Measurements from ENCODE around the gene RHOV. TPM values are rescaled to one million over a fixed set of nuclear protein-coding genes. Genes with fewer than 3 reads are reported as not detected.
A peak's percentile ranks its signal among the peaks of the same experiment; 100 is the strongest.

Gene RHOV
- total RNA-seq, 1 donor from 2014 or later = 4.4 TPM

DNA sequence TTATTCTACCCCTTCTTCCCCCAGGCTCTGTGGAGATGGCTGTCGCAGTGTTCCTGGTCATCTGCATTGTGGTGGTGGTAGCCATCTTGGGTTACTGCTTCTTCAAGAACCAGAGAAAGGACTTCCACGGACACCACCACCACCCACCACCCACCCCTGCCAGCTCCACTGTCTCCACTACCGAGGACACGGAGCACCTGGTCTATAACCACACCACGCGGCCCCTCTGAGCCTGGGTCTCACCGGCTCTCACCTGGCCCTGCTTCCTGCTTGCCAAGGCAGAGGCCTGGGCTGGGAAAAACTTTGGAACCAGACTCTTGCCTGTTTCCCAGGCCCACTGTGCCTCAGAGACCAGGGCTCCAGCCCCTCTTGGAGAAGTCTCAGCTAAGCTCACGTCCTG lies 17.3 kb downstream of the RHOV start:
- TF ChIP-seq, protein P1, sequence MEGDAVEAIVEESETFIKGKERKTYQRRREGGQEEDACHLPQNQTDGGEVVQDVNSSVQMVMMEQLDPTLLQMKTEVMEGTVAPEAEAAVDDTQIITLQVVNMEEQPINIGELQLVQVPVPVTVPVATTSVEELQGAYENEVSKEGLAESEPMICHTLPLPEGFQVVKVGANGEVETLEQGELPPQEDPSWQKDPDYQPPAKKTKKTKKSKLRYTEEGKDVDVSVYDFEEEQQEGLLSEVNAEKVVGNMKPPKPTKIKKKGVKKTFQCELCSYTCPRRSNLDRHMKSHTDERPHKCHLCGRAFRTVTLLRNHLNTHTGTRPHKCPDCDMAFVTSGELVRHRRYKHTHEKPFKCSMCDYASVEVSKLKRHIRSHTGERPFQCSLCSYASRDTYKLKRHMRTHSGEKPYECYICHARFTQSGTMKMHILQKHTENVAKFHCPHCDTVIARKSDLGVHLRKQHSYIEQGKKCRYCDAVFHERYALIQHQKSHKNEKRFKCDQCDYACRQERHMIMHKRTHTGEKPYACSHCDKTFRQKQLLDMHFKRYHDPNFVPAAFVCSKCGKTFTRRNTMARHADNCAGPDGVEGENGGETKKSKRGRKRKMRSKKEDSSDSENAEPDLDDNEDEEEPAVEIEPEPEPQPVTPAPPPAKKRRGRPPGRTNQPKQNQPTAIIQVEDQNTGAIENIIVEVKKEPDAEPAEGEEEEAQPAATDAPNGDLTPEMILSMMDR (IDR thresholded peaks at IDR 0.05; ENCODE audit: unreplicated experiment) = no peak
- Mint-ChIP-seq H3K9me3 (no peaks in the 10 kb centered on the region), H3K4me1 (peaks cover 26% of the 10 kb centered on the region), H3K4me3 (no peak overlapping the region), H3K27ac (peak overlapping the region; percentile 98), H3K36me3 (peaks cover 10% of the 10 kb centered on the region), H3K27me3 (ENCODE audit: low read depth) (no peaks in the 10 kb centered on the region)
- DNase-seq (ENCODE audit: low spot score in 2 of 2, unreplicated experiment in 2 of 2) = no peak

DNA sequence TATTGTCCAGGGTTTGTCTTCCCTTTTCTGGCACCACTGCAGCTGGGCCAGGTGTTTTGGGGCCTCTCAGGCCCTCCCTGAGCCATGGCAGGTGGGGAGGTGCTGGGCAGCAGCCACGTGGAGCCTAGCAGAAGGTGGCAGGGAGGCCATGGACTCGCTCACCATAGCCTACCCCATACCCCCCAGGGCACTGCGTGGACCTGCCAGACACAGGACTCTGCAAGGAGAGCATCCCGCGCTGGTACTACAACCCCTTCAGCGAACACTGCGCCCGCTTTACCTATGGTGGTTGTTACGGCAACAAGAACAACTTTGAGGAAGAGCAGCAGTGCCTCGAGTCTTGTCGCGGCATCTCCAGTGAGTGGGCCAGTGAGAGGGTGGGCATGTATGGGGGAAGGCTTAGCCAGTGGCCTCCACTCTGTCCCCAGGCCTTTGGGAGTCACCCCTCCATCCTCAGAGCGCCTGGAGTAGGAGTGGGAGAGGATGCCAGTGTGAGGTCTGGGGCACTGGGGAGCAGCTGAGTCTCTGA lies 18.3 kb downstream of the RHOV start:
- Mint-ChIP-seq H3K4me1 (peaks cover 26% of the 10 kb centered on the region), H3K27ac (peak overlapping the region; percentile 78), H3K9me3 (no peaks in the 10 kb centered on the region), H3K27me3 (ENCODE audit: low read depth) (no peaks in the 10 kb centered on the region), H3K36me3 (peaks cover 15% of the 10 kb centered on the region), H3K4me3 (no peak overlapping the region)
- TF ChIP-seq, protein P1 (IDR thresholded peaks at IDR 0.05; ENCODE audit: unreplicated experiment) = no peak
- DNase-seq (ENCODE audit: low spot score in 2 of 2, unreplicated experiment in 2 of 2) = no peak

DNA sequence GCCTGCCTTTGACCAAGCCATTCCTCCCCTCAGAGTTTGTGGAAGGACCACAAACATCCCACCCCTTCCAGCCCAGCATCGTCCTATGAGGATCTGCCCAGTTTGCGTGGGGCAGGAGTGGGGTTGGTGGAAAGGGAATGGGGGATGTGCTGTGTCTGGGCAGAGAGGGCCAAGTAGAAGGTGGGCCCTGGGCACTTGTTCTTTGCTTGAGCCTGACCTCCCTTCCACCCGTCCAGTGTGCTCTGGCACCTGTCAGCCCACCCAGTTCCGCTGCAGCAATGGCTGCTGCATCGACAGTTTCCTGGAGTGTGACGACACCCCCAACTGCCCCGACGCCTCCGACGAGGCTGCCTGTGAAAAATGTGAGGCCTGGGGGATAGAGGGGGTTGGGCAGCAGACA lies 19.9 kb downstream of the RHOV start:
- Mint-ChIP-seq H3K9me3 (no peaks in the 10 kb centered on the region), H3K4me1 (peaks cover 24% of the 10 kb centered on the region), H3K27ac (no peak overlapping the region), H3K4me3 (no peak overlapping the region), H3K36me3 (peaks cover 19% of the 10 kb centered on the region), H3K27me3 (ENCODE audit: low read depth) (no peaks in the 10 kb centered on the region)
- no peak for DNase-seq (ENCODE audit: low spot score in 2 of 2, unreplicated experiment in 2 of 2)
- TF ChIP-seq, protein P1 (IDR thresholded peaks at IDR 0.05; ENCODE audit: unreplicated experiment) = no peak

DNA sequence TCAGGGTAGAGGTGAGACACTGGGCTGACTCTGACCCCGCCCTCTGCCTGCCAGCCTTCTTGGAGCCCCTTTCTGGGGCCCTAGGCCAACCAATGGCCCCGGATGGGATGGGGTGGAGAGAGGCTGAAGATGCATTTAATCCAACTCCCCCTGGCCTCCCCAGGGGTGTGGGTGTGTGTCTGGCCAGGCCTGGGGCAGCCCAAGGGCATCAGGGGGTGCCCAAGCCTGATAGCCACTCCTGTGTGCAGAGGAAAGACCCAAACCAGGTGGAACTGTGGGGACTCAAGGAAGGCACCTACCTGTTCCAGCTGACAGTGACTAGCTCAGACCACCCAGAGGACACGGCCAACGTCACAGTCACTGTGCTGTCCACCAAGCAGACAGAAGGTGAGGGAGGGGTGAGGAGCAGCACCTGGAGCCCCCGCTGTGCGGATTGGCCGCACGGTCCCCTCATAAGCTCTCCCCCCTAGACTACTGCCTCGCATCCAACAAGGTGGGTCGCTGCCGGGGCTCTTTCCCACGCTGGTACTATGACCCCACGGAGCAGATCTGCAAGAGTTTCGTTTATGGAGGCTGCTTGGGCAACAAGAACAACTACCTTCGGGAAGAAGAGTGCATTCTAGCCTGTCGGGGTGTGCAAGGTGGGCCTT lies 20.7 kb downstream of the RHOV start:
- H3K4me3 Mint-ChIP-seq = no peak overlapping the region
- H3K9me3 Mint-ChIP-seq = no peaks in the 10 kb centered on the region
- TF ChIP-seq, protein P1 (IDR thresholded peaks at IDR 0.05; ENCODE audit: unreplicated experiment) = no peak
- H3K27ac Mint-ChIP-seq = no peak overlapping the region
- H3K4me1 Mint-ChIP-seq = peaks cover 17% of the 10 kb centered on the region
- H3K27me3 Mint-ChIP-seq (ENCODE audit: low read depth) = no peaks in the 10 kb centered on the region
- peaks cover 19% of the 10 kb centered on the region for H3K36me3 Mint-ChIP-seq
- no peak for DNase-seq (ENCODE audit: low spot score in 2 of 2, unreplicated experiment in 2 of 2)

DNA sequence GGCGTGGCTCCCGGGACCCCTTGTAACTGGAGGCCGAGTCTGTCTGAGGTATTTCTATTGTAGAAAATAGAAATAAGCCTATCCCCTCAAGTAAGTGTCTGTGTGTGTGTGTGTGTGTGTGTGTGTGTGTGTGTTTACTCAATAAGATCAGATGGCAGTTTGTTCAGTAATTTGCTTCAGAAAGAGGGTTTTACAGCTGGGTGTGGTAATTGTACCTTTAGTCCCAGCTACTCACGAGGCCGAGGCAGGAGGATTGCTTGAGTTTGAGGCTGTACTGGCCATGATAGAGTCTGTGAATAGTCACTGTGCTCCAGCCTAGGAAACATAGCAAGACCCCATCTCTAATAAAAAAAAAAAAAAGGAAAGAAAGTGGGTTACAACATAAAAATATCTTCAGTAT lies 21.5 kb downstream of the RHOV start:
- H3K9me3 Mint-ChIP-seq = no peaks in the 10 kb centered on the region
- TF ChIP-seq, protein P1 (IDR thresholded peaks at IDR 0.05; ENCODE audit: unreplicated experiment) = no peak
- H3K27ac Mint-ChIP-seq = no peak overlapping the region
- DNase-seq (ENCODE audit: low spot score in 2 of 2, unreplicated experiment in 2 of 2) = no peak
- H3K4me1 Mint-ChIP-seq = peaks cover 18% of the 10 kb centered on the region
- H3K27me3 Mint-ChIP-seq (ENCODE audit: low read depth) = no peaks in the 10 kb centered on the region
- peaks cover 19% of the 10 kb centered on the region for H3K36me3 Mint-ChIP-seq
- no peak overlapping the region for H3K4me3 Mint-ChIP-seq
